HG03108 (cell line): ENCODE results near the gene MERTK.
"Not testable (repeated sequence)": the region's sequence is repeated elsewhere in the genome, so short reads cannot be mapped to it uniquely, and the experiment has no call there.

ENCODE experiments used
- ATAC-seq: cut with Tn5 transposase; IDR thresholded peaks from one replicate; pipeline ENCODE4 v1.9.1; 2021; ENCODE audit warnings: moderate library complexity; ENCODE audit not compliant: unreplicated experiment

MERTK gene

DNA sequence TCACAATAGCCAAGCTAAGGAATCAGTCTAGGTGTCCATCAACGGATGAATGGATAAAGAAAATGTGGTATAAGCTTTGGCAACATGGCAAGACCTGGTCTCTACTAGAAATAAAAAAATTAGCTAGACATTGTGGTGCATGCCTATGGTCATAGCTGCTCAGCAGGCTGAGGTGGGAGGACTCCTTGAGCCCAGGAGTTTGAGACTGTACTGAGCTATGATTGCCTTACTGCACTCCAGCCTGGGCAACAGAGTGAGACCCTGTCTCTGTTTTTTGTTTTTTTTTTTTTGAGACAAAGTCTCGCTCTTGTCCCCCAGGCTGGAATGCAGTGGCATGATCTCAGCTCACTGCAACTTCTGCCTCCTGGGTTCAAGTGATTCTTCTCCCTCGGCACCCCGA is 11.6 kb downstream of the MERTK start:
- ATAC-seq: not testable (repeated sequence)

DNA sequence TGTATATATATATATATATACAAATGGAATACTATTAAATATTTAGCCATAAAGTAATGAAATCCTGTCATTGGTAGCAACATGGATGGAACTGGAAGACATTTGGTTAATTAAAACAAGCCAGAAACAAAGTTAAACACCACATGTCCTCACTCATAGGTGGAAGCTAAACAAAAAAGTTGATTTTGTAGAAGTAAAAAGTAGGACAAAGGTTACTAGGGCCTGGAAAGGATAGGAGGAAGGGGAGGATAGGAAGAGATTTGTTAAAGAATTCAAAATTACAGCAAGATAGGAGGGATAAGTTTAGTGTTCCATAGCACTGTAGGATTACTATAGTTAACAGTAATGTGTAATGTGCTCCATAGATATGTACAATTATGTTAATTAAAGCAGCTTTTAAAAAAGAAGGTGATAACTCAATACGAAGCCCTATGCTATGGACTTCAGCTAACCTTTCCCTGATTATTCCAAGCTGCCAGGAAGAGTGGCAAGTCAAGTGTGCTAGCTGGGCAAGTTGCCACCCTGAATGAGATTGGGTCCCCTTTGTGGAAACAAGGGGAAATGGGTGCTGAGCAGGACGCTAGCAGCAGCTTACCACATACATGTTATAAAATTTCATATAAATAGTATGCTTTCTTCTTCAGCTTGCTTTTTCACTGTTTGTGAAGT is 12.3 kb downstream of the MERTK start:
- no peak for ATAC-seq

- not testable (repeated sequence) for ATAC-seq
Measured at GRCh38 chr2:111911295-111911977, 13.0 kb downstream of the MERTK start.

- no peak for ATAC-seq
Measured at GRCh38 chr2:111912547-111912946, 14.1 kb downstream of the MERTK start.

- no peak for ATAC-seq
Measured at GRCh38 chr2:111917106-111917505, 18.7 kb downstream of the MERTK start.

GRCh38 chr2:111918383-111918806 is 20.0 kb downstream of the MERTK start:
- no peak for ATAC-seq

DNA sequence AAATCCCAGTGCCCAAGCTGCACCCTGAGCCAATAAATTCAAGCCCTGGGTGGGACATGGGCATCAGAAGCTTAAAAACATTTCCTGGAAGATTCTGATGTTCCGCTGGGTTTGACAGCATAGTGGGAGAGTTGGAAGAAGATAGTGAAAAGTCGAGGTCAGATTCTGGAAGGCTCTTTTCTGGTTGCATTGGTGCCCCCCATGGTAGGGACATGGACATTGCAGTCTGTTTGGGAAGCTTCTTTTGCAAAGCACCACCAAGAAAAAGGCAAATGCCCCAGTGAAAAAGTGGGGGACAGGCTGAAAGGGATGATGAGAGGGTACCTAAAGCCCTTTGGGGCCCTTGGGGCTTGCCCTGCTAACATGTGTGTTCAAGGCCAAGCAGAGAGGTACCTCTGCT is 21.0 kb downstream of the MERTK start:
- no peak for ATAC-seq

- no peak for ATAC-seq
Measured at GRCh38 chr2:111919794-111920608, 21.6 kb downstream of the MERTK start.

GRCh38 chr2:111923276-111923804 is 24.9 kb downstream of the MERTK start:
- ATAC-seq: no peak

GRCh38 chr2:111924617-111925107 is 26.3 kb downstream of the MERTK start:
- no peak for ATAC-seq

GRCh38 chr2:111927723-111928122 is 29.3 kb downstream of the MERTK start:
- ATAC-seq: no peak

DNA sequence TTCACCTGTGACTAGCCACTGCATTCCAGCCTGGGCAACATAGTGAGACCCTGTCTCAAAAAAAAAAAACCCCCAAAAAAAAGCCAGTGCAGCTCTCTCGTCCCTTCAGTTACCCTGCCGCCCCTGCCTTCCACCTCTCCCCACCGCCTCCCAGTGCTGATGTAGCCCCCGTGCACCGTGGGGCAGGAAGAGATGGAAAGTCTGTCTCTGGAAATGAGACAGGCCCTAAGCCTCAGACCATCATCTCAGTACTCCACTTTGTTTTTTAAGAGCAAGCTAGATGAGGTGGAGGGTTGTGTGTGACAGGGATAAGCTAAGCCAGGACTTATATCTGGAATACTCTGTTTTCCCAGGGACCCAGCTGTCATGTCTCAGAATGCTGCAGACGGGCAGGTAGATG is 32.0 kb downstream of the MERTK start:
- no peak for ATAC-seq

DNA sequence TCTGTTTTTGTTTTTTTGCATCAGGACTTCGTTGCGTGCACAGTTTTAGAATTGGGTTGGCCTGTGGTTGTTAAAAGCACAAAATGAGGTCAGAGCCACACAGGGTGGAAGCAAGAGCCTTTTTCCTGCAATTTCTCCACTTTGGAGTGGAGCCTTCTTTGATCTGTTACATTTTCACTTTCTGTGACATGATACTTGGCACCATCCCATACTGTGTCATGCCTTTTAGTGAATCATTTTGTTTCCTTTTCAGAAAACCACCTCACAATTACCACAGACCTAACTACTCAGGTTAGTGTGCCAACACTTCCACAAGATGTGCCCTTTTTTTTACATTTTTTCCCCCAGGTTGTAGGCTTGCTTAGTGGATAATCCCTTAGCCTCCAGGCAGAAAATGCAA is 32.5 kb downstream of the MERTK start:
- ATAC-seq: no peak

DNA sequence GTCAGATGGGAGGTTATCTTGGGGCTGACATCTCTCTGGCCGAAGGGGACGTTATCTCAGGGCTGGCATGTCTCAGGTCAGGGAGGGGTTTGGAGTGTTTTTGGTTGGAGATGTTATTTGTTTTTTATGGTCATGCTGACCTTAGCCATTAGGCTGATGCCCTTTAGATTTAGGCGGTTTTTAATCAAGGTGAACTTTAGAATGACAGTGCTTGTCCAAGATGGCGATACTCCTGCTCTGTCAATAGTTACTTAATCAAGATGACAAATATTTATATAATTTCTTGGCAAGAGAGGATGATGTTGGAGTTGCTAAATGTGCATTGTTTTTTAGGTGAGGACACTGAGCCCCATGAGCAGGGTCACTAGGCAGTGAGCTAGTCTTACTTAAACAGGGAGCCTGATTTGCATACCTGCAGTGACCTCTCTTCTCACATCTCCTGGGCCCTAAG is 34.5 kb downstream of the MERTK start:
- ATAC-seq: no peak

DNA sequence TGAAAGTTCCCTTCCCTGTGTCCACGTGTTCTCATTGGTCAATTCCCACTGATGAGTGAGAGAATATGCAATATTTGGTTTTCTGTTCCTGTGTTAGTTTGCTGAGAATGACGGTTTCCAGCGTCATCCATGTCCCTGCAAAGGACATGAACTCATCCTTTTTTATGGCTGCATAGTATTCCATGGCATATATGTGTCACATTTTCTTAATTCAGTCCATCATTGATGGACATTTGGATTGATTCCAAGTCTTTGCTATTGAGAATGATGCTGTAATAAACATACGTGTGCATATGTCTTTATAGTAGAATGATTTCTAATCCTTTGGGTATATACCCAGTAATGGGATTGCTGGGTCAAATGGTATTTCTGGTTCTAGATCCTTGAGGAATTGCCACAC is 35.5 kb downstream of the MERTK start:
- ATAC-seq: not testable (repeated sequence)

DNA sequence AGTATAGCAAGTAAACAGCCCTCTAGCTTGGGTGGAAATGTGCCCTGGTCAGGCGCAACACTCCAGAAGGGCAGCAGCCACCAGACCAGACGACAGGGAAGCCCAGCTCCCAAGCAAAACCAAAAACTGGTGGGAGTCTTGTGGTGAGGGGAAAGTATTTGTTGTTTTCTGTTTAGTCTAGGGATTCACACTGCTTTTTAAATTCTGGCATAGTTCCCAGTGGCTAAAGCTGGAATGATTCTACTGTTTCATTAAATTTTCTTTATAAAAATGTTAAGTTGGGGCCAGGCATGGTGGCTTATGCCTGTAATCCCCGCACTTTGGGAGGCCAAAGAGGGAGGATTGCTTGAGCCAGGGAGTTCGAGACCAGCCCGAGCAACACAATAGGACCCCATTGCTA is 38.5 kb downstream of the MERTK start:
- ATAC-seq: no peak

DNA sequence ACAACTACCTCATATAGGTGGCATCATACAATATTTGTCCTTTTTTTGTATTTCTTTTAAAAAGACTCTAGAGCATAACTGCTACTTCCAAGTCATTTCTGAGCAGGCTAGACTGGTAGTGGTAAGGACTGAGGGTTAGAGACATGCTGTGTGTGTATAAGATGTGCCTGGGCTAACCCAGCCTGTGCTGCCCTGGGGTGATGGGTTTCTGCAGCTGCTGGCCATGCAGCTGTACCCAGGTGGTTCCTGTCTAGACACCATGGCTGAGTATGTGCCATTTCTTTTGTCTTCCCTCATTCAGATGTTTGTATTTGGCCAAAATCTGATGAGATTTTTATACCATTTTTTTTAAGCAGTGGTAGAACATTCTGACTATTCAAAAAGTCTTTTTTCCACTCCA is 40.0 kb downstream of the MERTK start:
- ATAC-seq: no peak

GRCh38 chr2:111940333-111941196 is 42.2 kb downstream of the MERTK start:
- ATAC-seq: no peak

- no peak for ATAC-seq
Measured at GRCh38 chr2:111941531-111941930, 43.1 kb downstream of the MERTK start.

GRCh38 chr2:111944531-111945210 is 46.3 kb downstream of the MERTK start:
- ATAC-seq: no peak
